ENCODE measurements around the gene IL21R. TPM values are rescaled to one million over a fixed set of nuclear protein-coding genes. Genes with fewer than 3 reads are reported as not detected.

Gene IL21R
- total and polyA plus RNA-seq, 10 of the 15 experiments (the other 5 are each of a cell fraction or from before 2014, with no cell fraction given) = 5.3 to 138 (median 82.5) TPM

GRCh38 chr16:27398894-27399853, 2.8 kb upstream of the IL21R start (continued):
- TF ChIP-seq, protein P1, sequence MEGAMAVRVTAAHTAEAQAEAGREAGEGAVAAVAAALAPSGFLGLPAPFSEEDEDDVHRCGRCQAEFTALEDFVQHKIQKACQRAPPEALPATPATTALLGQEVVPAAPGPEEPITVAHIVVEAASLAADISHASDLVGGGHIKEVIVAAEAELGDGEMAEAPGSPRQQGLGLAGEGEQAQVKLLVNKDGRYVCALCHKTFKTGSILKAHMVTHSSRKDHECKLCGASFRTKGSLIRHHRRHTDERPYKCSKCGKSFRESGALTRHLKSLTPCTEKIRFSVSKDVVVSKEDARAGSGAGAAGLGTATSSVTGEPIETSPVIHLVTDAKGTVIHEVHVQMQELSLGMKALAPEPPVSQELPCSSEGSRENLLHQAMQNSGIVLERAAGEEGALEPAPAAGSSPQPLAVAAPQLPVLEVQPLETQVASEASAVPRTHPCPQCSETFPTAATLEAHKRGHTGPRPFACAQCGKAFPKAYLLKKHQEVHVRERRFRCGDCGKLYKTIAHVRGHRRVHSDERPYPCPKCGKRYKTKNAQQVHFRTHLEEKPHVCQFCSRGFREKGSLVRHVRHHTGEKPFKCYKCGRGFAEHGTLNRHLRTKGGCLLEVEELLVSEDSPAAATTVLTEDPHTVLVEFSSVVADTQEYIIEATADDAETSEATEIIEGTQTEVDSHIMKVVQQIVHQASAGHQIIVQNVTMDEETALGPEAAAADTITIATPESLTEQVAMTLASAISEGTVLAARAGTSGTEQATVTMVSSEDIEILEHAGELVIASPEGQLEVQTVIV (IDR thresholded peaks at IDR 0.05; ENCODE audit: borderline replicate concordance, partially characterized antibody) = no peak
- TF ChIP-seq BMI1 (IDR thresholded peaks at IDR 0.05; ENCODE audit: borderline replicate concordance) (no peak), BHLHE40 (IDR thresholded peaks at IDR 0.05; ENCODE audit: borderline replicate concordance in 1 of 2, low read depth in 2 of 2, low read length in 1 of 2) (peak in 1 of 2 experiments; percentile 53; a peak in 2 of 4 replicates), YBX1 (IDR thresholded peaks at IDR 0.05) (no peak), HDAC2 (IDR thresholded peaks at IDR 0.05) (0 out of 2 replicates have a peak, but pooled peaks have one; percentile 41), POLR2AphosphoS2 (IDR thresholded peaks at IDR 0.05; ENCODE audit: low read depth, low read length) (0 out of 2 replicates have a peak, but pooled peaks have one; percentile 27), REST (IDR thresholded peaks at IDR 0.05; ENCODE audit: low read depth, low read length) (peak; percentile 29; the same call in 1 of the 2 replicates), CREM (IDR thresholded peaks at IDR 0.05; ENCODE audit: low read depth) (peak; percentile 36; the same call in 1 of the 2 replicates), EED (IDR thresholded peaks at IDR 0.05; ENCODE audit: low read depth) (peak; percentile 66), CBFB (IDR thresholded peaks at IDR 0.05; ENCODE audit: low read depth) (0 out of 2 replicates have a peak, but pooled peaks have one; percentile 54), NR2C2 (IDR thresholded peaks at IDR 0.05; ENCODE audit: borderline replicate concordance, control insufficient read depth, insufficient read length, low read depth) (no peak), CUX1 (IDR thresholded peaks at IDR 0.05; ENCODE audit: insufficient replicate concordance, low read depth, low read length) (peak; percentile 88)
- TF ChIP-seq, protein P2, sequence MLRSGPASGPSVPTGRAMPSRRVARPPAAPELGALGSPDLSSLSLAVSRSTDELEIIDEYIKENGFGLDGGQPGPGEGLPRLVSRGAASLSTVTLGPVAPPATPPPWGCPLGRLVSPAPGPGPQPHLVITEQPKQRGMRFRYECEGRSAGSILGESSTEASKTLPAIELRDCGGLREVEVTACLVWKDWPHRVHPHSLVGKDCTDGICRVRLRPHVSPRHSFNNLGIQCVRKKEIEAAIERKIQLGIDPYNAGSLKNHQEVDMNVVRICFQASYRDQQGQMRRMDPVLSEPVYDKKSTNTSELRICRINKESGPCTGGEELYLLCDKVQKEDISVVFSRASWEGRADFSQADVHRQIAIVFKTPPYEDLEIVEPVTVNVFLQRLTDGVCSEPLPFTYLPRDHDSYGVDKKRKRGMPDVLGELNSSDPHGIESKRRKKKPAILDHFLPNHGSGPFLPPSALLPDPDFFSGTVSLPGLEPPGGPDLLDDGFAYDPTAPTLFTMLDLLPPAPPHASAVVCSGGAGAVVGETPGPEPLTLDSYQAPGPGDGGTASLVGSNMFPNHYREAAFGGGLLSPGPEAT (IDR thresholded peaks at IDR 0.05; ENCODE audit: low read depth) = peak; percentile 78
- TF ChIP-seq, protein P3, sequence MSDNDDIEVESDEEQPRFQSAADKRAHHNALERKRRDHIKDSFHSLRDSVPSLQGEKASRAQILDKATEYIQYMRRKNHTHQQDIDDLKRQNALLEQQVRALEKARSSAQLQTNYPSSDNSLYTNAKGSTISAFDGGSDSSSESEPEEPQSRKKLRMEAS (IDR thresholded peaks at IDR 0.05; ENCODE audit: low read depth, low read length) = no peak
